SK-MEL-5 (cell line): Measurements from ENCODE around the gene MAP3K4. TPM values are rescaled to one million over a fixed set of nuclear protein-coding genes. Genes with fewer than 3 reads are reported as not detected.

ENCODE experiments used
- DNase-seq: peaks from one replicate; pipeline ENCODE4 v3.0.0-alpha.2; 2016; ENCODE audit warnings: low read depth, low spot score
- in situ Hi-C: cut with HindIII; loops from 2 replicates; pipeline ENCODE4 v1.10.0; 2016; ENCODE audit warnings: low sequenced_read_pairs, high pct_unique_total_duplicates, low pct_unique_long_range_greater_than_20kb
- total RNA-seq: library from RNA; depleted of rRNA; stranded (reverse); fragments of >200 nt; shearing (Covaris generic); gene quantifications from 2 replicates; pipeline ENCODE4 v1.2.3, GENCODE V29; 2014

The MAP3K4 gene
- total RNA-seq, 1 experiment from 2014 or later, result 14.6 TPM

- DNase-seq, result no peak
- in situ Hi-C loops, result no loop called here
These were observed 147.2 kb downstream of the MAP3K4 start for GRCh38 chr6:161138543-161139303.

GRCh38 chr6:161139304-161139765 lies 147.8 kb downstream of the MAP3K4 start:
- no peak for DNase-seq
- in situ Hi-C loops, result no loop called here

GRCh38 chr6:161139766-161140553 lies 148.4 kb downstream of the MAP3K4 start:
- DNase-seq, result no peak
- in situ Hi-C loops, result no loop called here

GRCh38 chr6:161140554-161140875 lies 148.9 kb downstream of the MAP3K4 start:
- in situ Hi-C loops, result no loop called here
- DNase-seq, result no peak

- no peak for DNase-seq
- in situ Hi-C loops, result no loop called here
These were observed 149.6 kb downstream of the MAP3K4 start for GRCh38 chr6:161141173-161141572.

- in situ Hi-C loops, result no loop called here
- DNase-seq, result no peak
These were observed 151.4 kb downstream of the MAP3K4 start for GRCh38 chr6:161142957-161143296.

GRCh38 chr6:161143663-161144430 lies 152.3 kb downstream of the MAP3K4 start:
- in situ Hi-C loops, result no loop called here
- DNase-seq, result no peak

- in situ Hi-C loops, result no loop called here
These were observed 158.6 kb downstream of the MAP3K4 start for GRCh38 chr6:161150136-161150535.

GRCh38 chr6:161150566-161150965 lies 159.0 kb downstream of the MAP3K4 start:
- in situ Hi-C loops, result no loop called here
- no peak for DNase-seq

More at GRCh38 chr6:161150136-161150535, 158.6 kb downstream of the MAP3K4 start:
- DNase-seq, result no peak

GRCh38 chr6:161151059-161151645 lies 159.6 kb downstream of the MAP3K4 start:
- in situ Hi-C loops, result no loop called here

GRCh38 chr6:161151660-161152526 lies 160.3 kb downstream of the MAP3K4 start:
- in situ Hi-C loops, result no loop called here
- DNase-seq, result no peak

More at GRCh38 chr6:161151059-161151645, 159.6 kb downstream of the MAP3K4 start:
- DNase-seq, result no peak

GRCh38 chr6:161152527-161152862 lies 160.9 kb downstream of the MAP3K4 start:
- in situ Hi-C loops, result no loop called here

GRCh38 chr6:161152907-161153662 lies 161.5 kb downstream of the MAP3K4 start:
- DNase-seq, result no peak
- in situ Hi-C loops, result no loop called here

More at GRCh38 chr6:161152527-161152862, 160.9 kb downstream of the MAP3K4 start:
- DNase-seq, result no peak

- in situ Hi-C loops, result no loop called here
- DNase-seq, result no peak
These were observed 162.2 kb downstream of the MAP3K4 start for GRCh38 chr6:161153725-161154124.

GRCh38 chr6:161154796-161155335 lies 163.3 kb downstream of the MAP3K4 start:
- in situ Hi-C loops, result no loop called here
- DNase-seq, result no peak

GRCh38 chr6:161161121-161161520 lies 169.6 kb downstream of the MAP3K4 start:
- in situ Hi-C loops, result no loop called here
- DNase-seq, result no peak
